Measurements from ENCODE around the gene DAB2IP.
A peak's percentile ranks its signal among the peaks of the same experiment; 100 is the strongest.

DAB2IP gene

DNA sequence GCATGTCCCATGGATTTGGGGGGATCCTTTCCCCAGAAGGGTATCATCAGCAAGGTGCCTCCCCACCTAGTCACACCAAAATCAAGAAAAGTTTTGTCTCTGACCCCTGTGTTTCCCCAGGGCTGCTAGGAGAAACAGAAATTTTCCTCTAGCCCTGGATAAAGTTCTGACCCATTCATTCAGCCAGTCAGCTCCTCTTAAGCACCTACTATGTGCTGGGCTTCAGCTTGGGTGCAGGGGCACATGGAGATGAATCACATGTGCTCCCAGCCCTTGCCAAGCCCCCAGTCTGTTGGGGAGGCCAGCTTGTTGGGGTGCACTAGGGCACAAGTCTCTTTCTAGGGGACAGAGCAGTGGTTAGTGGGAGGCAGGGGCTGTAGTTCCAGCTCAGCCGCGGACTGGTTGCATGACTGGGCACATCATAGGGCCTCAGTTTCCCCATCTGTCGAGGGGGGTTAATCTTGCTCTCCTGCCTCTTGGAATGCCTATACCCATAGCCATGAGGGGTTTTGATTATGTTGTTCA is 3.9 kb downstream of the DAB2IP start:
- peaks cover 14 to 18% of the 10 kb centered on the region in 2 donors for H3K4me1 Mint-ChIP-seq
- no peak for DNase-seq
- H3K27ac Mint-ChIP-seq: no peak overlapping the region
- H3K4me3 Mint-ChIP-seq: no peak overlapping the region
- H3K27me3 Mint-ChIP-seq: peaks cover 69 to 82% of the 10 kb centered on the region in 2 donors
- ATAC-seq (replicated peaks): no peak
- H3K36me3 Mint-ChIP-seq: no peaks in the 10 kb centered on the region
- H3K9me3 Mint-ChIP-seq: no peaks in the 10 kb centered on the region

DNA sequence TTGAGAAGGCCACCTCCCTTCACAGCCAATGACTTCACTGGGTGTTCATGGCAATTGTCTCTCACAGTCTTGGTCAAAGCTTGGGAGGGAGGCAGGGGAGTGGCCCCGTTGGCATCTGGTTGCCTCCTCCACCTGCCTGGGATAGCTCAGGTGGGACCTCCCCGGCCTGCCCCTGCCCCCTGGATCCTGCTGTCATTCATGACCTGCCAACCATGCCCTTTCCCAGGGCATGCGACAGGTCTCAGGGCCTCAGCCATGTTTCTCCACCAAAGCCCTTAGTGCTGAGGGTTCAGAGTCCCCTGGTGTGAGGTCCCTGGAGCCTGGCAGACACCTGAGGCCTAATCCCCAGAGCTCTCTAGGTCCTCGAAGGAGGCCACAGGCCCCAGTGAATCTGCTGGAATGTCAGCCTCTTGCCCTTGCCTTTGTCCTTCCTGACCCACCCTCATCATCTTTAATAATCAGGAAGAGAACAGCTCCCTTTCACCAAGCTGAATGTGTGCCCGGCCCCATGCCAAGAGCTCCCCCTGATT is 5.6 kb downstream of the DAB2IP start:
- H3K4me3 Mint-ChIP-seq: no peak overlapping the region
- H3K27me3 Mint-ChIP-seq: peaks cover 67 to 79% of the 10 kb centered on the region in 2 donors
- peaks cover 9% of the 10 kb centered on the region in 2 donors for H3K4me1 Mint-ChIP-seq
- no peak overlapping the region for H3K27ac Mint-ChIP-seq
- H3K36me3 Mint-ChIP-seq: no peaks in the 10 kb centered on the region
- DNase-seq: no peak
- no peaks in the 10 kb centered on the region for H3K9me3 Mint-ChIP-seq
- no peak for ATAC-seq (replicated peaks)

DNA sequence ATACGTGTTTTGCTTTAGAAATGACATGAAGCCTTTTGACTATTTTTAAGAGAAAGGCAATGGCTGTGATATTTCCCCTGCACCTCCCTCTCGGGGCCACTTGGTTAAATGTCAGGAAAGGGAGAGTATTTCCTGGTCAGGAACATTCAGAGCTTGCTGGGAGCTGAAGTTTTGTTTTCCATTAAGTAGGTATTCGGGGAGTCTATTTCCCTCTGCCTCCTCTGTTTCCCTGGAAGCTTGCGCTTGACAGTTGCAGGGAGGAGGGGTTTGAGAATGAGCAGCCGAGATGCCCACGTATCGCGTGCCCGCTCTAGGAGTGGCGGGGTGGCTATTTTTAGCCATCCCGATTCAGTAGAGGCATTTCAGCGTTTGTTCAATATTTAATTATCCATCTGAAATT is 6.7 kb downstream of the DAB2IP start:
- Mint-ChIP-seq H3K36me3 (no peaks in the 10 kb centered on the region), H3K27me3 (peaks cover 64 to 77% of the 10 kb centered on the region in 2 donors), H3K9me3 (no peaks in the 10 kb centered on the region), H3K4me3 (no peak overlapping the region), H3K27ac (no peak overlapping the region), H3K4me1 (peaks cover 0 to 1% of the 10 kb centered on the region in 2 donors)
- no peak for DNase-seq
- no peak for ATAC-seq (replicated peaks)

DNA sequence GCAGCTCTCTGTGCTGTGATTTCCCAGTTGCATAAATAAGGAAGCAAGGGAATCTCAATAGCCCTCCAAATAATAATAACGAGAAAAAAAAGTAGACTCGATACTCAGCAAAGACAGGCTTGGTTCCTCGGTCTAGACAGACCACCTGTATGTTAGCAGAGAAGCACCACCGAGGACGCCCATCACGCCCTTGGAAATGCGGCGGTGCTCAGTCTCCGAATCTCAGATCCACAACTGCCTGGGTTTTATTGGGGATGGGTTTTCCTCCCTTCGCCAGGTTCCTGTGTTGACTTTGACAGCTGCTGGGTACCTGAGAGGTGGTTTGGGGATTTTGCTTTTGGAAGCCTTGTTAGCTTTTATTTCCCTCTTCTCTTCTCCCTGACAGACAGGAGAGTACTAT is 7.2 kb downstream of the DAB2IP start:
- no peak for DNase-seq
- peaks cover 64 to 77% of the 10 kb centered on the region in 2 donors for H3K27me3 Mint-ChIP-seq
- peaks cover 0 to 1% of the 10 kb centered on the region in 2 donors for H3K4me1 Mint-ChIP-seq
- H3K4me3 Mint-ChIP-seq: no peak overlapping the region
- no peaks in the 10 kb centered on the region for H3K36me3 Mint-ChIP-seq
- H3K27ac Mint-ChIP-seq: no peak overlapping the region
- no peaks in the 10 kb centered on the region for H3K9me3 Mint-ChIP-seq
- no peak for ATAC-seq (replicated peaks)

DNA sequence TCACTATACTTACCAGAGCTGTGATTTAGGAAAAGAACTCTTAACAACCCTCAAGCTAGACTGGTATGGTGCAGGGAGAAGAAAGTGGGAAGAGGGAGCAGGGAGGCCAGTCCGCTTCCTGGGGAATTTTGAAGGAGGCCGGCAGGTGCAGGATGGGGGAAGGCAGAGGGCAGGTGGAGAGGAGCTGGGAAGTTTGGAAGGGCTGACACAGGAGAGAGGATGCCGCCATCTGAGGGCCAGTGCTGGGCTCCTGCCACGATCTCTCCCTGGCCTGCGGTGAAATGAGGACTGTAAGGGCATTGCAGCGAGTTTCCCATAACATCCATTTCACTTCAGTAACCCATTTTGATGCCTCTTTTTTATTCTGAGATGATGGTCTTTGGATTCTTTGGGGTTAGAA is 8.9 kb downstream of the DAB2IP start:
- Mint-ChIP-seq H3K9me3 (no peaks in the 10 kb centered on the region), H3K4me3 (no peak overlapping the region), H3K36me3 (no peaks in the 10 kb centered on the region), H3K27me3 (peaks cover 55 to 62% of the 10 kb centered on the region in 2 donors), H3K4me1 (no peaks in the 10 kb centered on the region), H3K27ac (no peak overlapping the region)
- ATAC-seq (replicated peaks) (no peak), DNase-seq (no peak)

DNA sequence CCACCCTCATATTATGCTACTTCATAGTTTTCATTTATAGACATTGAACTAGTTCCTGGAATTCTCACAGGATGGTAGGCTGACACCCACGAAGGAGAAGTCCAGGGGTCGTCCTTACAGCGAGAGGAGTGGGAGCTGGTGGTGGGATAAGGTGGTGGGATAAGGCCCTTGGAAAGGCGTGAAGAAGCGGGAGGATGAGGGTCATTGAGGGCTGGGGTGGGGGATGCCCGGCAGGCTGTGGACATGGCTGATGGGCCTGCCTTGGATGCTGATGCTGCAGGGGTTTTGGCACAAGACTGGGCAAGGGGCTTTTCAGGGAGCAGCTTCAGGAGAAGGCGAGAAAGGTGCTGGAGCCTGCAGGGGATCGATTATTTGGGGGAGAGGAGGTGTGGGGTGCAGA is 9.4 kb downstream of the DAB2IP start:
- Mint-ChIP-seq H3K4me3 (no peak overlapping the region), H3K27ac (no peak overlapping the region), H3K27me3 (peaks cover 51 to 57% of the 10 kb centered on the region in 2 donors), H3K9me3 (no peaks in the 10 kb centered on the region), H3K36me3 (no peaks in the 10 kb centered on the region), H3K4me1 (no peaks in the 10 kb centered on the region)
- ATAC-seq (replicated peaks) (no peak), DNase-seq (no peak)

DNA sequence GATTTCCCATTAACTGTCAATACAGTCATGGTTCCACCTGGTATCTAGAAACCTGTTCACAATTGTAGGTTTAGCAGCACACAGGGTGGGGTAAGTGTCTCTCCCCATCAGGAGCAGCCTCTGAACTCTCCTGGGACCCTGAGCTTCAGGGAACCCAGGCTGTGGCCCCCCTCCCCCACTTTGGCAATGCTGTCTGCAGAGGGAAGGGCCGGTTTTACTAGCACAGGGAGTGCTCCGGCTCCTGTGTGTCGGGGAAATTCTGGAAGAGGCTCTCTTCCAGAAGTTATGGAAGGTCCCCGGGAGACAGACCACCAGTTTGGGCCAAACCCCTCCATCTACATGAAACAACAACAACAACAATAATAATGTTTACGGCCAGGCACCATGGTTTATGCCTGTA is 9.9 kb downstream of the DAB2IP start:
- H3K9me3 Mint-ChIP-seq: no peaks in the 10 kb centered on the region

DNA sequence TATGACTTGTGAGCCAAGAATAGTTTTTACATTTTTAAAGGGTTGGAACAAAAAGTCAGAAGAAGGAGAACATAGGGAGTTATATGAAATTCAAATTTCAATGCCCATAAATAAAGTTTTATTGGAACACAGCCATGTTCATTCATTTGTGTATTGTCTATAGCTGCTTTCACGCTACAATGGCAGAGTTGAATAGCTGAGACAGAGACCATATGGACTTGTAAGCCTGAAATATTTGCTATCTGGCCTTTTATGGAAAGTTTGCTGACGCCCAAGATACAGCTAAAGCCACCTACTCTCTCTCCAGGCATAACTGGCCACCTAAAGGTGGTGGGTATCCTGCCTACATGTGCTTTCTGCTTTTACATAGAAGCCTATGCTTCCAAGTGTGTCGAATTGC is 10.9 kb downstream of the DAB2IP start:
- Mint-ChIP-seq H3K27me3 (peaks cover 45 to 46% of the 10 kb centered on the region in 2 donors), H3K9me3 (no peaks in the 10 kb centered on the region), H3K4me3 (no peak overlapping the region), H3K4me1 (no peaks in the 10 kb centered on the region), H3K27ac (no peak overlapping the region), H3K36me3 (no peaks in the 10 kb centered on the region)
- ATAC-seq (replicated peaks): no peak
- DNase-seq: no peak

More for the DNA sequence above, 9.9 kb downstream of the DAB2IP start:
- H3K4me1 Mint-ChIP-seq: no peaks in the 10 kb centered on the region
- no peaks in the 10 kb centered on the region for H3K36me3 Mint-ChIP-seq
- peaks cover 53% of the 10 kb centered on the region in 2 donors for H3K27me3 Mint-ChIP-seq
- no peak overlapping the region for H3K27ac Mint-ChIP-seq
- H3K4me3 Mint-ChIP-seq: no peak overlapping the region
- ATAC-seq (replicated peaks): no peak
- DNase-seq: no peak

DNA sequence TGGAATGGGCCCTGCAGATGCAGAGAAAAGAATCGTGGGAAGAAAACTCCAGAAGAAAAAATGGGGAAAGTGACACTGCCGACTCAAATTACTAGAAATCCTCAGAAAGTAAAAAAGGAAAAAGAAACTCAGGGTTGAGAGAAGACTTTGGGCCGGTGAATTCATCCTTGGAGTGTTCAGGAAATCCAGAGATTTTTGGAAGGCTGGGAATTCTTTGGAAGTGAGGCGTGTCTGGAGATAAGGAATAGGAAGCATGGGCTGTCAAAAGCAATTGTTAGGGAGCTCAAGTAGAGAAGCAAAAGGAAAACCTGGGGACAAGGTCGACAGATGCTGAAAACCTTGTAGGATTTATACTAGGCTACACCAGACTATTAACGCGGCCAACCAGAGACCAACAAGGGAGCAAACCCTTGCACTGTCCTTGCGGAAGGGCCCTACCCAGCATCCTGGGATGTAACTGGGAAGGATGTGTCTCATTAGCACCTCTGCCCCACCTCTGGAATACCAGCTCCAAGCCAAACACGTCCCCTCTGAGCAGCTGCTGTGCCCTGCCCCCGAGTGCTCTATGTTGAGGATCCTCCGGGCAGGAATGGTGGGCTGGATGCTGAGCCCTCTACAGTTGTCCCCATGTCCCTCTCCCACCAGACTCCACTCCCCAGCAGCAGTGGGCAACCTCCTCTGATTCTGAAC is 11.6 kb downstream of the DAB2IP start:
- ATAC-seq (replicated peaks) (no peak), DNase-seq (no peak)
- Mint-ChIP-seq H3K4me1 (no peaks in the 10 kb centered on the region), H3K27me3 (peaks cover 47 to 48% of the 10 kb centered on the region in 2 donors), H3K4me3 (no peak overlapping the region), H3K9me3 (no peaks in the 10 kb centered on the region), H3K27ac (no peak overlapping the region), H3K36me3 (no peaks in the 10 kb centered on the region)

DNA sequence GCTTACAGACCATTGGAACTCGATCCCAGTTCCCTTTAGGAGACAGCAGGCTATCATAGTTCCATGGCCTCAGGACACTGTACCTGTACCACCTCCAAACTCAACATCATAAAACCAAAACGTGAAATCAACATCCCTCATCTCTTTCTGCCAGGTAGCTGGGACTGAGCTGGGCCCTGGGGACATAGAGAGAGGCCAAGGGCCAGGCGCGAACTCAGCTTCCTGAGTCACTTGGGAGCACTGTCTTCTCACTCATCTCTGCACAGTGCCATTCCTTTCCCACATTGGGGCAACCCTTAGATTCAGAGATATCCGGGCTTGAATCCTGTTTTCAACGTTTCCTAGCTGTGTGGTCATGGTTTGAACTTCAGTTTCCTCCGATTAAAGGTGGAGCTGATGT is 12.2 kb downstream of the DAB2IP start:
- no peaks in the 10 kb centered on the region for H3K4me1 Mint-ChIP-seq
- H3K36me3 Mint-ChIP-seq: no peaks in the 10 kb centered on the region
- DNase-seq (no peak), ATAC-seq (replicated peaks) (no peak)
- no peak overlapping the region for H3K27ac Mint-ChIP-seq
- H3K4me3 Mint-ChIP-seq: no peak overlapping the region
- no peaks in the 10 kb centered on the region for H3K9me3 Mint-ChIP-seq
- peaks cover 52% of the 10 kb centered on the region in 2 donors for H3K27me3 Mint-ChIP-seq

DNA sequence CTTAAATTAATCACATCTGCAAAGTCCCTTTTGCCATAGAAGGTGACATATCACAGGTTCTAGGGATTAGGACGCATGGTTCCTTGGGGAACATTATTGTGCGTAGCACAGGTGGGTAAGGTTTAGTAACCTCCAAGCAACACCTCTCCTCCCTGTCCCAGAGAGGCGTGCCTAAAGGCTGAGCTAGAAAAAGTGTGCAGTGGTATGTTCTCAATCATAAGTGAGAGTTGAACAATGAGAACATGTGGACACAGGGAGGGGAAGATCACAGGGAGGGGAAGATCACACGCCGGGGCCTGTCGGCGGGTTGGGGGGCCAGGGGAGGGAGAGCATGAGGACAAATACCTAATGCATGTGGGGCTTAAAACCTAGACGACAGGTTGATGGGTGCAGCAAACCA is 14.9 kb downstream of the DAB2IP start:
- peaks cover 0 to 2% of the 10 kb centered on the region in 2 donors for H3K9me3 Mint-ChIP-seq
- H3K4me3 Mint-ChIP-seq: no peak overlapping the region
- ATAC-seq (replicated peaks) (no peak), DNase-seq (no peak)
- H3K27me3 Mint-ChIP-seq: peaks cover 32 to 38% of the 10 kb centered on the region in 2 donors
- H3K4me1 Mint-ChIP-seq: no peaks in the 10 kb centered on the region
- peak overlapping the region; percentile 26 for H3K27ac Mint-ChIP-seq
- no peaks in the 10 kb centered on the region for H3K36me3 Mint-ChIP-seq

DNA sequence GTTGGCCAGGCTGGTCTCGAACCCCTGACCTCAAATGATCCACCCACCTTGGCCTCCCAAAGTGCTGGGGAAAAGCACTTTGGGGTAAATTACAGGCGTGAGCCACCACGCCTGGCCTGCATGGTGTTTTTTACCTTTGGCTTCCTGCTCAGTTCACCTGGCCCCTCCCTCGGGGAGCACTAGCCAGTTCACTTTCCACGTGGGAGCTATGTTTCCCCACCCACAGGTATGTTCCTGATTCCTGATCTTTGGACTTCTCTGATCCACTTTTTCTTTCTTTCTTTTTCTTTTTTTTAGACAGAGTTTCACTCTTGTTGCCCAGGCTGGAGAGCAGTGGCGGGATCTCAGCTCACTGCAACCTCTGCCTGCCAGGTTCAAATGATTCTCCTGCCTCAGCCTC is 15.8 kb downstream of the DAB2IP start:
- H3K36me3 Mint-ChIP-seq: no peaks in the 10 kb centered on the region
- no peak for DNase-seq
- H3K9me3 Mint-ChIP-seq: peaks cover 0 to 2% of the 10 kb centered on the region in 2 donors
- no peak overlapping the region for H3K27ac Mint-ChIP-seq
- no peak for ATAC-seq (replicated peaks)
- no peaks in the 10 kb centered on the region for H3K4me1 Mint-ChIP-seq
- peaks cover 32 to 38% of the 10 kb centered on the region in 2 donors for H3K27me3 Mint-ChIP-seq
- H3K4me3 Mint-ChIP-seq: no peak overlapping the region

DNA sequence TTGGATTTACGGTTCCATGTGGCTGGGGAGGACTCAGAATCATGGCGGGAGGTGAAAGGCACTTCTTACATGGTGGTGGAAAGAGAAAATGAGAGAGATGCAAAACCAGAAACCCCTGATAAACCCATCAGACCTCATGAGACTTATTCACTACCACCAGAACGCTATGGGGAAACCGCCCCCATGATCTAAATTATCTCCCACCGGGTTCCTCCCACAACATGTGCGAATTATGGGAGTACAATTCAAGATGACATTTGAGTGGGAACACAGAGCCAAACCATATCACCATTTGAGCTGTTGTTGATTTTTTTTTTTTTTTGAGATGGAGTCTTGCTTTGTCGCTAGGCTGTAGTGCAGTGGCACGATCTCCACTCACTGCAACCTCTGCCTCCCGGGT is 16.5 kb downstream of the DAB2IP start:
- Mint-ChIP-seq H3K9me3 (peaks cover 0 to 2% of the 10 kb centered on the region in 2 donors), H3K4me1 (no peaks in the 10 kb centered on the region), H3K4me3 (no peak overlapping the region), H3K27me3 (peaks cover 27 to 33% of the 10 kb centered on the region in 2 donors), H3K27ac (no peak overlapping the region), H3K36me3 (no peaks in the 10 kb centered on the region)
- ATAC-seq (replicated peaks) (no peak), DNase-seq (no peak)

DNA sequence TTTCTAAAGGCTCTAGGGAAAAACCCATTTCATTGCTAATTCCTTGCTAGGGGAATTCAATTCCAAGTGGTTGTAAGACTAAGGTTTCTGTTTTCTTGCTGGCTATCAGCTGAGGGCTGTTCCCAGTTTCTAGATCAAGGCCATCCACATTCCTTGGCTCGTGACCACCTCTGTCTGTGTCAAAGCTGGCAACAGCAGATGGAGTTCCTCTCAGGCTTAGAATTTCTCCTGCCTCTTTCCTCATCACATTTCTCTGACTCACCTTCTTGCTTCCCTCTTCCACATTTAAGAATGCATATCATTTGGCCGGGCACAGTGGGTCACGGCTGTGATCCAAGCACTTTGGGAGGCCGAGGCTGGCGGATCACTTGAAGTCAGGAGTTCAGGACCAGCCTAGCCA is 19.0 kb downstream of the DAB2IP start:
- no peak for ATAC-seq (replicated peaks)
- peaks cover 0 to 2% of the 10 kb centered on the region in 2 donors for H3K9me3 Mint-ChIP-seq
- H3K4me1 Mint-ChIP-seq: no peaks in the 10 kb centered on the region
- H3K27ac Mint-ChIP-seq: no peak overlapping the region
- peaks cover 20 to 21% of the 10 kb centered on the region in 2 donors for H3K27me3 Mint-ChIP-seq
- H3K36me3 Mint-ChIP-seq: no peaks in the 10 kb centered on the region
- H3K4me3 Mint-ChIP-seq: no peak overlapping the region
- DNase-seq: no peak

DNA sequence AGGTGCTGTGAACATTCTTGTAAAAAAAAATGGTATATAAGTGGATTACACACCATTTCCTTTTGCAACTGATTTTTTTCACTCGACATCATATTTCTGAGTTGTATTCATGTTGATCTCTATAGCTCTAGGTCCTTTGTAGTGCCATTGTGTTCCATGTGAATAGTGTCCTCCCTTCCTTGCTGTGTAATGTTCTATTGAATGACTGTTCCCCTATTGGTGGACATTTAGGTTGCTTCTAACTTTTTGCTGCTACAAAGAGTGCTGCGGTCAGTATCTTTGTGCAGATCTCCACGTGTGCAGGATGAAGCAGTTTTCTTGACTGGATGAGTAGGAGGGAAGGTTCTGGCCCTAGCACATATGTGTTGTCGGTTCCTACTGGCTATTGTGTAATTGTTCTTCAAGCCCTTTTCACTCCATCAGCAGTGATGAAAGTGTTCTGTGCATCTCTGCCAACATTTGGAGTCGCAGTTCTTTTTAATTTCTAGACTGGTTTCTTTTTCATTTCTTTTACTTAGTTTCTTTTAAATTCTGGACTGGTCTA is 20.2 kb downstream of the DAB2IP start:
- H3K4me1 Mint-ChIP-seq: no peaks in the 10 kb centered on the region
- ATAC-seq (replicated peaks) (no peak), DNase-seq (no peak)
- H3K27ac Mint-ChIP-seq: no peak overlapping the region
- H3K9me3 Mint-ChIP-seq: peaks cover 0 to 2% of the 10 kb centered on the region in 2 donors
- H3K4me3 Mint-ChIP-seq: no peak overlapping the region
- no peaks in the 10 kb centered on the region for H3K36me3 Mint-ChIP-seq
- peaks cover 21 to 25% of the 10 kb centered on the region in 2 donors for H3K27me3 Mint-ChIP-seq
